Neural progenitor cell (in vitro differentiated cells): ENCODE measurements around the gene IMMP1L. TPM values are rescaled to one million over a fixed set of nuclear protein-coding genes. Genes with fewer than 3 reads are reported as not detected.

Experiments used
- DNase-seq: peaks from one replicate; pipeline ENCODE4 v3.0.0-alpha.2; 2016; ENCODE audit warnings: low spot score
- H2AFZ ChIP-seq: fragments of 200-600 bp; sonication (generic); replicated peaks from 2 replicates; pipeline ENCODE4 v1.6.1; 2016; ENCODE audit warnings: antibody characterized with exemption
- H3F3A ChIP-seq: fragments of 200-600 bp; sonication (generic); 2 replicates; pipeline ENCODE4 v1.6.1; 2016; ENCODE audit warnings: antibody characterized with exemption, low read depth
- H3K27ac ChIP-seq: fragments of 200-600 bp; sonication (generic); 2 replicates; pipeline ENCODE4 v1.5.1; 2016; ENCODE audit warnings: mild to moderate bottlenecking
- H3K27me3 ChIP-seq: fragments of 200-600 bp; sonication (generic); 2 replicates; pipeline ENCODE4 v1.6.1; 2016; ENCODE audit warnings: mild to moderate bottlenecking, moderate library complexity
- H3K36me3 ChIP-seq: fragments of 200-600 bp; sonication (generic); 2 replicates; pipeline ENCODE4 v1.5.1; 2016
- H3K4me1 ChIP-seq: fragments of 200-600 bp; sonication (generic); 2 replicates; pipeline ENCODE4 v1.6.1; 2016; ENCODE audit warnings: mixed run types
- H3K4me2 ChIP-seq: fragments of 200-600 bp; sonication (generic); 2 replicates; pipeline ENCODE4 v1.6.1; 2016
- H3K4me3 ChIP-seq: fragments of 200-600 bp; sonication (generic); 2 replicates; pipeline ENCODE4 v1.5.1; 2016
- H3K79me2 ChIP-seq: fragments of 200-600 bp; sonication (generic); 2 replicates; pipeline ENCODE4 v1.6.1; 2016; ENCODE audit warnings: low read depth
- H3K9ac ChIP-seq: fragments of 200-600 bp; sonication (generic); 2 replicates; pipeline ENCODE4 v1.6.1; 2016
- H3K9me3 ChIP-seq: fragments of 200-600 bp; sonication (generic); 2 replicates; pipeline ENCODE4 v1.5.1; 2016; ENCODE audit warnings: low read depth
- H4K20me1 ChIP-seq: fragments of 200-600 bp; sonication (generic); 2 replicates; pipeline ENCODE4 v1.6.1; 2016; ENCODE audit warnings: low read depth
- H3K27ac Mint-ChIP-seq: 3 replicates; pipeline ENCODE4 v1.8.0; 2021; ENCODE audit warnings: mixed read lengths
- H3K27me3 Mint-ChIP-seq: 2 replicates; pipeline ENCODE4 v1.8.0; 2022; ENCODE audit warnings: low read depth, mild to moderate bottlenecking, inconsistent platforms, moderate library complexity, mixed read lengths; ENCODE audit not compliant: insufficient read depth
- H3K36me3 Mint-ChIP-seq: 3 replicates; pipeline ENCODE4 v1.8.0; 2021; ENCODE audit warnings: mixed read lengths
- H3K4me1 Mint-ChIP-seq: 3 replicates; pipeline ENCODE4 v1.8.0; 2021; ENCODE audit warnings: mixed read lengths
- H3K4me3 Mint-ChIP-seq: 3 replicates; pipeline ENCODE4 v1.8.0; 2021; ENCODE audit warnings: mild to moderate bottlenecking, moderate library complexity, mixed read lengths
- H3K9me3 Mint-ChIP-seq: 3 replicates; pipeline ENCODE4 v1.8.0; 2020; ENCODE audit warnings: mixed read lengths
- EZH2 ChIP-seq: fragments of 200-600 bp; sonication (generic); IDR thresholded peaks from 2 replicates; pipeline ENCODE4 v1.6.1; 2017; ENCODE audit warnings: antibody characterized with exemption, mild to moderate bottlenecking, moderate library complexity
- EZH2phosphoT487 ChIP-seq: fragments of 200-600 bp; sonication (generic); IDR thresholded peaks from 2 replicates; pipeline ENCODE4 v1.6.1; 2017; ENCODE audit warnings: antibody characterized with exemption
- total RNA-seq: library from RNA; depleted of rRNA; stranded (reverse); fragments of >200 nt; gene quantifications from 2 replicates; pipeline ENCODE4 v1.2.3, GENCODE V29; 2015; ENCODE audit warnings: low replicate concordance
- TF ChIP-seq, protein P1 (sequence below): fragments of 200-600 bp; sonication (generic); IDR thresholded peaks from 2 replicates; pipeline ENCODE4 v1.5.1; 2017; ENCODE audit warnings: antibody characterized with exemption, mild to moderate bottlenecking

IMMP1L gene
- total RNA-seq, 1 donor from 2014 or later, result 122 TPM

DNA sequence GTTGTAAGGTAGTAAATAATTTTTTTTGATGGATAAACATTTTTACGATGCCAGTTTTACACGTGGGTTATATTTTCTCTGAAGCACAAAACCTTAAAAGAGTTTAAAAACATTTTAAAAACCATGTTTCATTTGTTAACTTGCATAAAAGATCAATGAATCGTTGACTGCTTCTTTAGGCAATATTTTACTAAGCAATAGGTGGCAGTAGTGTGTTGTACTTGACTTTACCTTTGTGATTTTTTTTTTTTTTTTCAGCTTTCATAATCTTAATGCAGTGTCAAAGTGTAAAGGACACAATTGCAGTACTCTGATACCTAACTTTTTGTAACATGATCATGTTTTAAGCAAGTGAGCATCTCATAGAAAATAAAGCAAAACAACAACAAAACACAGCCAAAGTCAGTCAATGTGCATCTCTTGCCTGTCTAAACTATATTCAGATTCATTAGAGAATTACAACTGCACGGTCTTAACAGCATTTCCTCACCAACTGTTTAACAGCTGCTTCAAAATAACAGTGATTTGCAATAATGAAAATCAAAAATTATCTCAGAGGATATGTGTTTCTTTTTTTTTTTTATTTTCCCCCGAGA, 112.1 kb downstream of the IMMP1L start:
- DNase-seq, result peak; percentile 23
- TF ChIP-seq, protein P1, sequence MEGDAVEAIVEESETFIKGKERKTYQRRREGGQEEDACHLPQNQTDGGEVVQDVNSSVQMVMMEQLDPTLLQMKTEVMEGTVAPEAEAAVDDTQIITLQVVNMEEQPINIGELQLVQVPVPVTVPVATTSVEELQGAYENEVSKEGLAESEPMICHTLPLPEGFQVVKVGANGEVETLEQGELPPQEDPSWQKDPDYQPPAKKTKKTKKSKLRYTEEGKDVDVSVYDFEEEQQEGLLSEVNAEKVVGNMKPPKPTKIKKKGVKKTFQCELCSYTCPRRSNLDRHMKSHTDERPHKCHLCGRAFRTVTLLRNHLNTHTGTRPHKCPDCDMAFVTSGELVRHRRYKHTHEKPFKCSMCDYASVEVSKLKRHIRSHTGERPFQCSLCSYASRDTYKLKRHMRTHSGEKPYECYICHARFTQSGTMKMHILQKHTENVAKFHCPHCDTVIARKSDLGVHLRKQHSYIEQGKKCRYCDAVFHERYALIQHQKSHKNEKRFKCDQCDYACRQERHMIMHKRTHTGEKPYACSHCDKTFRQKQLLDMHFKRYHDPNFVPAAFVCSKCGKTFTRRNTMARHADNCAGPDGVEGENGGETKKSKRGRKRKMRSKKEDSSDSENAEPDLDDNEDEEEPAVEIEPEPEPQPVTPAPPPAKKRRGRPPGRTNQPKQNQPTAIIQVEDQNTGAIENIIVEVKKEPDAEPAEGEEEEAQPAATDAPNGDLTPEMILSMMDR, result peak; percentile 72
- TF ChIP-seq EZH2phosphoT487, result no peak
- H3K27ac Mint-ChIP-seq, result no peak overlapping the region

DNA sequence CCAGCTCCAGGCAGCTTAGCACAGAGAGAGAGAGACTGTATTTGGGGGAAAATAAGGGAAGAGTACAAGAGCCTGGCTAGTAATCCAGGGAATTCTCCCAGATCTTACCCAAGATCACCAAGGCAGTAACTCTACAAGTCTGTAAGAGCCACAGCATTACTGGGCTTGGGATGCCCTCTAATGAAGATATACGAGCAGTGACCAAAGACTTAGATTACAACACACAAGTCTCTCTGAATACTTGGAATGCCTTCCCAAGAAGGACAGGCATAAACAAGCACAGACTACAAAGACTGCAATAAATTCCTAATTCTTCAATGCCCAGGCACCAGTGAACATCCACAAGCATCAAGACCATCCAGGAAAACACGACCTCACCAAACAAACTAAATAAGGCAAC, 122.0 kb downstream of the IMMP1L start:
- H3F3A ChIP-seq, result no peaks in the 10 kb centered on the region
- H3K4me3 ChIP-seq, result no peak overlapping the region
- H3K79me2 ChIP-seq, result peaks cover 35% of the 10 kb centered on the region
- no peaks in the 10 kb centered on the region for H3K4me1 ChIP-seq
- TF ChIP-seq, protein P1, result no peak
- TF ChIP-seq EZH2phosphoT487 (no peak), EZH2 (no peak)
- H3K27me3 ChIP-seq, result no peaks in the 10 kb centered on the region
- H3K4me2 ChIP-seq, result no peak overlapping the region
- no peak for DNase-seq
- peaks cover 25% of the 10 kb centered on the region for H3K9me3 ChIP-seq
- H3K27ac ChIP-seq, result no peak overlapping the region
- H3K9me3 Mint-ChIP-seq, result peaks cover 43% of the 10 kb centered on the region
- no peak overlapping the region for H2AFZ ChIP-seq
- H3K4me1 Mint-ChIP-seq, result no peaks in the 10 kb centered on the region
- peak overlapping the region; percentile 46 for H3K4me3 Mint-ChIP-seq
- no peaks in the 10 kb centered on the region for H4K20me1 ChIP-seq
- H3K9ac ChIP-seq, result no peak overlapping the region
- H3K36me3 ChIP-seq, result peaks cover 33% of the 10 kb centered on the region
- H3K36me3 Mint-ChIP-seq, result peaks cover 50% of the 10 kb centered on the region
- H3K27me3 Mint-ChIP-seq, result no peaks in the 10 kb centered on the region
- no peak overlapping the region for H3K27ac Mint-ChIP-seq

More for the DNA sequence above, 112.1 kb downstream of the IMMP1L start:
- H3K4me1 Mint-ChIP-seq, result no peaks in the 10 kb centered on the region
- no peak overlapping the region for H2AFZ ChIP-seq
- peaks cover 53% of the 10 kb centered on the region for H3K79me2 ChIP-seq
- H3K27me3 ChIP-seq, result no peaks in the 10 kb centered on the region
- H3K4me3 ChIP-seq, result no peak overlapping the region
- H3K36me3 ChIP-seq, result peaks cover 19% of the 10 kb centered on the region
- H3K4me1 ChIP-seq, result no peaks in the 10 kb centered on the region
- H3K9me3 ChIP-seq, result peaks cover 5% of the 10 kb centered on the region
- peaks cover 23% of the 10 kb centered on the region for H3K9me3 Mint-ChIP-seq
- peaks cover 23% of the 10 kb centered on the region for H3F3A ChIP-seq
- H3K36me3 Mint-ChIP-seq, result peaks cover 47% of the 10 kb centered on the region
- H4K20me1 ChIP-seq, result no peaks in the 10 kb centered on the region
- H3K4me3 Mint-ChIP-seq, result no peak overlapping the region
- H3K27me3 Mint-ChIP-seq, result peaks cover 2% of the 10 kb centered on the region
- H3K27ac ChIP-seq, result no peak overlapping the region
- no peak overlapping the region for H3K9ac ChIP-seq
- no peak overlapping the region for H3K4me2 ChIP-seq

DNA sequence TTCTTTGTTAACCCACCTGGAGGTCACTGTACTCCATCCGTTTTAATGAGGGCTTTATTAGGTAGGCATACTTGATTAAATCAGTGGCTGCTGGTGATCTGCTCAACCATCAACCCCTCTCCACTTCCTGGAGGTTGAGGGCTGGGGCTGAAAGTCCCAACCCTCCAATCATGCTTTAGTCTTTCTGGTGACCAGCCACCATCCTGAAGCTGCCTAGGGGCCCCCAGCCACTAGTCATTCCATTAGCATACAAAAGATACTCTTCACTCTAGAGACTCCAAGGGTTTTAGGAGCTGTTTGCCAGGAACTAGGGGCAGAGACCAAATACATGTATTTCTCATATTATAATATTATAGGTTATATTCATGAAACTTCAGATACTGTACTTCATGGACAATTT, 126.3 kb downstream of the IMMP1L start:
- peaks cover 19% of the 10 kb centered on the region for H3K9me3 Mint-ChIP-seq
- no peak overlapping the region for H3K4me2 ChIP-seq
- H3K4me1 ChIP-seq, result no peaks in the 10 kb centered on the region
- peaks cover 18% of the 10 kb centered on the region for H3K36me3 ChIP-seq
- peaks cover 77% of the 10 kb centered on the region for H3K79me2 ChIP-seq
- H3K27me3 ChIP-seq, result no peaks in the 10 kb centered on the region
- no peaks in the 10 kb centered on the region for H3F3A ChIP-seq
- H3K4me1 Mint-ChIP-seq, result no peaks in the 10 kb centered on the region
- no peak overlapping the region for H3K9ac ChIP-seq
- no peak overlapping the region for H3K4me3 ChIP-seq
- DNase-seq, result no peak
- no peak overlapping the region for H3K27ac ChIP-seq
- peaks cover 34% of the 10 kb centered on the region for H3K36me3 Mint-ChIP-seq
- peaks cover 4% of the 10 kb centered on the region for H3K9me3 ChIP-seq
- no peaks in the 10 kb centered on the region for H3K27me3 Mint-ChIP-seq
- TF ChIP-seq EZH2phosphoT487 (no peak), EZH2 (no peak)
- TF ChIP-seq, protein P1, result no peak
- H4K20me1 ChIP-seq, result no peaks in the 10 kb centered on the region
- no peak overlapping the region for H3K4me3 Mint-ChIP-seq
- H2AFZ ChIP-seq, result no peak overlapping the region
- H3K27ac Mint-ChIP-seq, result no peak overlapping the region

Other genes with a start within 250 kb of the IMMP1L start
- 3.4 and 5.0 TPM in 2 replicates for gene DCDC1, start 139.9 kb downstream of the IMMP1L start, total RNA-seq
- 52.2 and 80.9 TPM in 2 replicates for gene DNAJC24, start 139.8 kb downstream of the IMMP1L start, total RNA-seq
- 92.1 and 147 TPM in 2 replicates for gene ELP4, start 145 bp upstream of the IMMP1L start, total RNA-seq